SU-DHL-6 (cell line): ENCODE data around the gene SCAPER.

Experiments
- H2AFZ ChIP-seq: fragments of 200-600 bp; sonication (generic); 2 replicates; pipeline ENCODE4 v1.6.1; 2014; ENCODE audit warnings: low read depth, mild to moderate bottlenecking, moderate library complexity, mixed read lengths, antibody characterized with exemption, low read length; ENCODE audit not compliant: severe bottlenecking
- H3F3A ChIP-seq: fragments of 200-600 bp; shearing (Covaris generic); 2 replicates; pipeline ENCODE4 v1.6.0; 2016; ENCODE audit warnings: antibody characterized with exemption, mild to moderate bottlenecking; ENCODE audit not compliant: insufficient read depth
- H3K27ac ChIP-seq: fragments of 200-600 bp; sonication (generic); 2 replicates; pipeline ENCODE4 v1.5.1; 2016; ENCODE audit warnings: low read depth, mild to moderate bottlenecking, low read length, moderate library complexity, mixed read lengths
- H3K27me3 ChIP-seq: fragments of 200-600 bp; sonication (generic), shearing (Covaris generic); 2 replicates; pipeline ENCODE4 v1.6.0; 2014; ENCODE audit warnings: mild to moderate bottlenecking, low read length
- H3K36me3 ChIP-seq: fragments of 200-600 bp; sonication (generic); 2 replicates; pipeline ENCODE4 v1.6.1; 2014; ENCODE audit warnings: mild to moderate bottlenecking, low read length, mixed read lengths
- H3K4me2 ChIP-seq: fragments of 300-600, 200-600 bp; shearing (Covaris generic), sonication (generic); 2 replicates; pipeline ENCODE4 v1.6.0; 2014; ENCODE audit warnings: low read length, low read depth, mild to moderate bottlenecking; ENCODE audit not compliant: poor library complexity, severe bottlenecking
- H3K4me3 ChIP-seq: fragments of 200-600 bp; sonication (generic); 2 replicates; pipeline ENCODE4 v1.5.1; 2014; ENCODE audit warnings: antibody characterized with exemption, low read length, mild to moderate bottlenecking, mixed read lengths; ENCODE audit not compliant: insufficient read depth, poor library complexity, severe bottlenecking
- H3K79me2 ChIP-seq: fragments of 200-600 bp; sonication (generic); 2 replicates; pipeline ENCODE4 v1.6.1; 2014; ENCODE audit warnings: mild to moderate bottlenecking, low read length, moderate library complexity; ENCODE audit not compliant: insufficient read depth
- H3K9ac ChIP-seq: fragments of 200-600 bp; sonication (generic); 2 replicates; pipeline ENCODE4 v1.7.0; 2014; ENCODE audit warnings: mild to moderate bottlenecking, low read length
- H3K9me2 ChIP-seq: fragments of 200-600 bp; sonication (generic); replicated peaks from 2 replicates; pipeline ENCODE4 v1.6.1; 2014; ENCODE audit warnings: low read length; ENCODE audit not compliant: insufficient read depth
- H3K9me3 ChIP-seq: fragments of 200-600 bp; sonication (generic); 2 replicates; pipeline ENCODE4 v1.6.1; 2014; ENCODE audit warnings: low read length, mixed read lengths; ENCODE audit not compliant: insufficient read depth
- H4K20me1 ChIP-seq: fragments of 200-600 bp; sonication (generic); 2 replicates; pipeline ENCODE4 v1.6.1; 2014; ENCODE audit warnings: low read depth, mild to moderate bottlenecking, antibody characterized with exemption, low read length, moderate library complexity, mixed read lengths
- EZH2phosphoT487 ChIP-seq: fragments of 200-600 bp; sonication (generic), shearing (Covaris generic); conservative IDR thresholded peaks from 2 replicates; pipeline ENCODE4 v1.6.1; 2018; ENCODE audit warnings: mild to moderate bottlenecking, antibody characterized with exemption, low read length, moderate library complexity, mixed read lengths
- TF ChIP-seq, protein P1 (sequence below): fragments of 200-600 bp; sonication (generic); IDR thresholded peaks from one replicate; pipeline ENCODE4 v1.5.1; 2017; ENCODE audit warnings: antibody characterized with exemption, mild to moderate bottlenecking, low read length, moderate library complexity; ENCODE audit not compliant: insufficient read depth, poor library complexity, severe bottlenecking

The SCAPER gene

DNA sequence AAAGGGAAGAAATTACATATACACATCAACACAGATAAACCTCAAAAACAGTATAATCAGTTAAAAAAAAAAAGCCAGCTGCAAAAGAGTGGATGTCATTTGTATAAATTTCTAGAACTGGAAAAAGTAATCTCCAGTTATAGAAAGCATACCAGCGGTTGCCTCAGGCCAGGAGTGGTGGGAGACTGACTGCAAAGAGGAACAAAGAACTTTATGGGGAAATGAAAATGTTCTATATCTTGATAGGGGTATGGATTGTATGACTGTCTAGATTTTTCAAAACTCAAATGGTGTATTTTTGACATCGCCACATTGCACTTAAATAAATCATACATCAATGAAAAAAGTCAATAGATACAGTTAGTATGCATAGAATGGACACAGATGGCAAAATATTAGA, 241.6 kb downstream of the SCAPER start:
- no peaks in the 10 kb centered on the region for H3F3A ChIP-seq
- H3K4me2 ChIP-seq: no peak overlapping the region
- H2AFZ ChIP-seq: no peak overlapping the region
- H3K9me2 ChIP-seq: no peaks in the 10 kb centered on the region
- no peaks in the 10 kb centered on the region for H3K79me2 ChIP-seq
- no peaks in the 10 kb centered on the region for H3K9me3 ChIP-seq
- no peak for TF ChIP-seq EZH2phosphoT487
- TF ChIP-seq, protein P1, sequence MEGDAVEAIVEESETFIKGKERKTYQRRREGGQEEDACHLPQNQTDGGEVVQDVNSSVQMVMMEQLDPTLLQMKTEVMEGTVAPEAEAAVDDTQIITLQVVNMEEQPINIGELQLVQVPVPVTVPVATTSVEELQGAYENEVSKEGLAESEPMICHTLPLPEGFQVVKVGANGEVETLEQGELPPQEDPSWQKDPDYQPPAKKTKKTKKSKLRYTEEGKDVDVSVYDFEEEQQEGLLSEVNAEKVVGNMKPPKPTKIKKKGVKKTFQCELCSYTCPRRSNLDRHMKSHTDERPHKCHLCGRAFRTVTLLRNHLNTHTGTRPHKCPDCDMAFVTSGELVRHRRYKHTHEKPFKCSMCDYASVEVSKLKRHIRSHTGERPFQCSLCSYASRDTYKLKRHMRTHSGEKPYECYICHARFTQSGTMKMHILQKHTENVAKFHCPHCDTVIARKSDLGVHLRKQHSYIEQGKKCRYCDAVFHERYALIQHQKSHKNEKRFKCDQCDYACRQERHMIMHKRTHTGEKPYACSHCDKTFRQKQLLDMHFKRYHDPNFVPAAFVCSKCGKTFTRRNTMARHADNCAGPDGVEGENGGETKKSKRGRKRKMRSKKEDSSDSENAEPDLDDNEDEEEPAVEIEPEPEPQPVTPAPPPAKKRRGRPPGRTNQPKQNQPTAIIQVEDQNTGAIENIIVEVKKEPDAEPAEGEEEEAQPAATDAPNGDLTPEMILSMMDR: no peak
- H3K27me3 ChIP-seq: no peaks in the 10 kb centered on the region
- no peak overlapping the region for H3K4me3 ChIP-seq
- no peaks in the 10 kb centered on the region for H4K20me1 ChIP-seq
- no peak overlapping the region for H3K9ac ChIP-seq
- H3K27ac ChIP-seq: no peak overlapping the region
- no peaks in the 10 kb centered on the region for H3K36me3 ChIP-seq

DNA sequence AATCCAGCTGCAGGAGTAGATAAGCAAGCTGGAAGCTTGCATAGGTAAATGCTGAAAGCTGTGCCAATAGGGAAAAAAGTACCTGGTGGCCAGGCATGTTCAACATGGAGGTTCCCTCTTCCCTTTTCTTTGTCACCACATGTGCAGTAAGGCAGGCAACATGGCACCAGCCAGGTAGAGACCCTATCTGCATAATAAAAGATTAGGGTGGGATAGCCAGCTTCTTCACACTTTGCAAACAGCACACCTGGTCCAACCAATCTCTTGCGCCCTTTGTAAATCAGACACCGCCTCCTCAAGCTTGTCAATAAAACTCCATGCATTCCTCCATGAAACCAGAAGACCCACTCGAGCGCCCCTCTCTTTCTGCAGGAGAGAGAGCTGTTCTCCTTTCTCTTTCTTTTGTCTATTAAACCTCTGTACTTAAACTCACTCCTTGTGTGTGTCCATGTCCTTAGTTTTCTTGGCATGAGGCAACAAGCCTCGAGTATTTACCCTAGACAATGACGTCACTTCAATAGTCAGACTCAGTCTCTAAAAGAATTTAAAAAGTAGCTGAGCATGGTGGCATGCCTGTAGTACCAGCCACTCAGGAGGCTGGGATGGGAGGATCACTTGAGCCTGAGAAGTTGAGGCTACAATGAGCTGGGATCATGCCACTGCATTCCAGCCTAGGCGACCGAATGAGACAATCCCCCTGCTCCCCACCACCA, 256.3 kb downstream of the SCAPER start:
- H4K20me1 ChIP-seq: no peaks in the 10 kb centered on the region
- H3K4me2 ChIP-seq: no peak overlapping the region
- no peaks in the 10 kb centered on the region for H3K9me2 ChIP-seq
- H3K9ac ChIP-seq: no peak overlapping the region
- TF ChIP-seq EZH2phosphoT487: no peak
- TF ChIP-seq, protein P1: no peak
- no peaks in the 10 kb centered on the region for H3K79me2 ChIP-seq
- no peaks in the 10 kb centered on the region for H3K36me3 ChIP-seq
- H3K27ac ChIP-seq: no peak overlapping the region
- no peaks in the 10 kb centered on the region for H3K9me3 ChIP-seq
- H2AFZ ChIP-seq: no peak overlapping the region
- H3K27me3 ChIP-seq: no peaks in the 10 kb centered on the region
- no peak overlapping the region for H3K4me3 ChIP-seq
- H3F3A ChIP-seq: no peaks in the 10 kb centered on the region

DNA sequence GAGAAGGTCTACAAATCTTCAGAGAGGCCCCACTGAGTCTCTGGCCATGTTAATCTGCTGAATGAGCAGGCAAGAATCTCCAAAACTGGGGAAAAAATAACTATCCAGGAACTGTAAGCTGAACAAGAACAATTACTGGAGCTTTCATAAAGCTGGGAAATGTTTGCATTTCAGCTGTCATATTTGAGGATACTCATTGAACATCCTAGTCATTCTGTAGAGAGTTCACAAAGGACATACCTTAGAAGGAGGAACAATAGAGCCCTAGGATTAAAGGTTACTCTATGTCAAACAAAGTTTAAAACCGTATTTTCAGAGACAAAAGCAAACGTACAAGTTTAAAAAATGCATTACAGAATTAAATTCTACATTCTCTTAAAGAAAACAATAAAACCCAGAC, 257.5 kb downstream of the SCAPER start:
- no peaks in the 10 kb centered on the region for H3K36me3 ChIP-seq
- H2AFZ ChIP-seq: no peak overlapping the region
- H3K79me2 ChIP-seq: no peaks in the 10 kb centered on the region
- no peak overlapping the region for H3K27ac ChIP-seq
- no peak overlapping the region for H3K9ac ChIP-seq
- no peak overlapping the region for H3K4me2 ChIP-seq
- no peaks in the 10 kb centered on the region for H4K20me1 ChIP-seq
- H3K9me2 ChIP-seq: no peaks in the 10 kb centered on the region
- no peaks in the 10 kb centered on the region for H3K27me3 ChIP-seq
- no peak overlapping the region for H3K4me3 ChIP-seq
- H3K9me3 ChIP-seq: no peaks in the 10 kb centered on the region
- no peak for TF ChIP-seq EZH2phosphoT487
- TF ChIP-seq, protein P1: no peak
- no peaks in the 10 kb centered on the region for H3F3A ChIP-seq
